GM12878 (cell line): ENCODE results near the gene BRAF. TPM values are rescaled to one million over a fixed set of nuclear protein-coding genes. Genes with fewer than 3 reads are reported as not detected.

ENCODE experiments used
- ATAC-seq: fragments of 200-7000 bp; cut with Tn5 transposase; 3 replicates; pipeline ENCODE4 v1.9.1; 2020; ENCODE audit warnings: mild to moderate bottlenecking, moderate library complexity
- BruUV-seq: library from RNA; stranded (reverse); fragments of 400-500 nt; replicated peaks from 2 replicates; lab custom pipeline; 2021; lab: Mats Ljungman, UMichigan
- CTCF ChIA-PET: fragments of 300-600 bp; sonication (Branson Sonifier 250); formaldehyde crosslinking; extraction: SDS; loops from one replicate; lab custom pipeline; 2021; ENCODE audit warnings: inconsistent platforms; lab: Yijun Ruan, JAX
- POLR2A ChIA-PET: fragments of 350-600 bp; formaldehyde crosslinking; extraction: SDS; loops from one replicate; lab custom pipeline; 2021; ENCODE audit warnings: inconsistent platforms; lab: Charles Lee
- RAD21 ChIA-PET: fragments of 300-600 bp; sonication (Branson Sonifier 250); formaldehyde crosslinking; loops from one replicate; lab custom pipeline; 2023; ENCODE audit warnings: antibody characterized with exemption; ENCODE audit not compliant: unreplicated experiment; lab: Charles Lee
- SMC1A ChIA-PET: fragments of 300-600 bp; sonication (Branson Sonifier 250); formaldehyde crosslinking; loops from one replicate; lab custom pipeline; 2023; ENCODE audit not compliant: unreplicated experiment, uncharacterized antibody; lab: Charles Lee
- DNase-seq: peaks from one replicate; pipeline ENCODE4 v3.0.0-alpha.2; 2011; ENCODE audit warnings: low read depth, low spot score
- FAIRE-seq: peaks from 3 replicates; lab custom pipeline; 2011; peaks lifted over from hg19 to GRCh38; lab: Jason Lieb, UNC
- H2AFZ ChIP-seq: 2 replicates; pipeline ENCODE4 v1.6.0; 2011; ENCODE audit warnings: low read depth, low read length, control low read depth; ENCODE audit not compliant: control insufficient read depth
- H3K27ac ChIP-seq: 2 replicates; pipeline ENCODE4 v1.5.1; 2011; ENCODE audit warnings: control low read depth; ENCODE audit not compliant: control insufficient read depth, insufficient read depth
- H3K27me3 ChIP-seq, 2 experiments: replicated peaks in 1 of 2; 2 replicates each; pipeline versions ENCODE4 v1.6.0 to v1.6.1; 2011; ENCODE audit warnings: low read length in 1 of 2; ENCODE audit not compliant: control insufficient read depth in 2 of 2, insufficient read depth in 2 of 2
- H3K36me3 ChIP-seq, 2 experiments: 2 replicates each; pipeline ENCODE4 v1.5.1; 2011; ENCODE audit warnings: low read length in 1 of 2; ENCODE audit not compliant: control insufficient read depth in 2 of 2, insufficient read depth in 2 of 2
- H3K4me1 ChIP-seq: 2 replicates; pipeline ENCODE4 v1.6.1; 2011; ENCODE audit warnings: mild to moderate bottlenecking, low read length, moderate library complexity, mixed read lengths; ENCODE audit not compliant: control insufficient read depth, insufficient read depth
- H3K4me2 ChIP-seq: 2 replicates; pipeline ENCODE4 v1.6.0; 2011; ENCODE audit warnings: control low read depth; ENCODE audit not compliant: control insufficient read depth, insufficient read depth
- H3K4me3 ChIP-seq: fragments of 200-600 bp; sonication (generic); 2 replicates; pipeline ENCODE4 v1.5.1; 2016
- H3K79me2 ChIP-seq: 2 replicates; pipeline ENCODE4 v1.6.0; 2011; ENCODE audit warnings: low read length; ENCODE audit not compliant: control insufficient read depth, insufficient read depth
- H3K9ac ChIP-seq: 2 replicates; pipeline ENCODE4 v1.8.0; 2011; ENCODE audit warnings: low read length, control low read depth, mixed read lengths; ENCODE audit not compliant: control insufficient read depth, insufficient read depth
- H3K9me3 ChIP-seq: replicated peaks from 3 replicates; pipeline ENCODE4 v1.5.1; 2011; ENCODE audit warnings: mild to moderate bottlenecking, low read length; ENCODE audit not compliant: control insufficient read depth, insufficient read depth
- H4K20me1 ChIP-seq: 2 replicates; pipeline ENCODE4 v1.6.0; 2011; ENCODE audit not compliant: control insufficient read depth, insufficient read depth
- BCL3 ChIP-seq: IDR thresholded peaks from 2 replicates; pipeline ENCODE4 v1.6.1; 2011; ENCODE audit warnings: borderline replicate concordance, low read depth, mild to moderate bottlenecking, moderate library complexity, low read length; ENCODE audit not compliant: insufficient read depth, poor library complexity, severe bottlenecking
- BHLHE40 ChIP-seq, 2 experiments: fragments of 450-650 bp in 1 of 2; IDR thresholded peaks; 2 replicates each; pipeline ENCODE4 v1.6.1; 2011 to 2017; ENCODE audit warnings: low read depth in 2 of 2, borderline replicate concordance in 1 of 2, improper control_type of control experiment in 1 of 2, low read length in 1 of 2, mild to moderate bottlenecking in 1 of 2
- CBFB ChIP-seq: IDR thresholded peaks from 2 replicates; pipeline ENCODE4 v1.6.1; 2016; ENCODE audit warnings: antibody characterized with exemption, low read depth
- CREM ChIP-seq: IDR thresholded peaks from 2 replicates; pipeline ENCODE4 v1.6.1; 2014; ENCODE audit warnings: antibody characterized with exemption, low read depth
- E2F8 ChIP-seq: fragments of 450-650 bp; IDR thresholded peaks from 2 replicates; pipeline ENCODE4 v1.6.1; 2018; ENCODE audit warnings: mild to moderate bottlenecking, low read depth, moderate library complexity; ENCODE audit not compliant: partially characterized antibody
- GATAD2B ChIP-seq: fragments of 450-650 bp; conservative IDR thresholded peaks from 2 replicates; pipeline ENCODE4 v1.6.1; 2017; ENCODE audit warnings: low read depth, mild to moderate bottlenecking, moderate library complexity
- HDAC2 ChIP-seq: fragments of 200-600 bp; sonication (generic); IDR thresholded peaks from 2 replicates; pipeline ENCODE4 v1.6.1; 2017
- KAT2A ChIP-seq: conservative IDR thresholded peaks from 2 replicates; pipeline ENCODE4 v1.6.1; 2011; ENCODE audit warnings: low read depth, low read length; ENCODE audit not compliant: control insufficient read depth
- MEF2A ChIP-seq: IDR thresholded peaks from 2 replicates; pipeline ENCODE4 v1.6.1; 2011; ENCODE audit warnings: low read depth, mild to moderate bottlenecking, low read length, moderate library complexity; ENCODE audit not compliant: insufficient read depth
- MTA2 ChIP-seq: fragments of 450-650 bp; IDR thresholded peaks from 2 replicates; pipeline ENCODE4 v1.6.1; 2016; ENCODE audit warnings: low read depth, mild to moderate bottlenecking, moderate library complexity
- MXI1 ChIP-seq: fragments of 150-350 bp; IDR thresholded peaks from 2 replicates; pipeline ENCODE4 v1.6.1; 2011; ENCODE audit warnings: low read depth, mild to moderate bottlenecking, inconsistent platforms, low read length, improper control_type of control experiment
- RFX5 ChIP-seq: IDR thresholded peaks from 2 replicates; pipeline ENCODE4 v1.6.1; 2011; ENCODE audit warnings: low read depth, low read length, improper control_type of control experiment
- SUZ12 ChIP-seq: fragments of 200-600 bp; sonication (generic); IDR thresholded peaks from one replicate; pipeline ENCODE4 v1.6.1; 2018; ENCODE audit warnings: antibody characterized with exemption, mild to moderate bottlenecking; ENCODE audit not compliant: unreplicated experiment
- TARDBP ChIP-seq: IDR thresholded peaks from 2 replicates; pipeline ENCODE4 v1.6.1; 2016; ENCODE audit warnings: borderline replicate concordance
- USF2 ChIP-seq: IDR thresholded peaks from 2 replicates; pipeline ENCODE4 v1.6.1; 2011; ENCODE audit warnings: low read depth, low read length, improper control_type of control experiment, borderline replicate concordance
- YBX1 ChIP-seq: fragments of 450-650 bp; IDR thresholded peaks from 2 replicates; pipeline ENCODE4 v1.6.1; 2016; ENCODE audit warnings: antibody characterized with exemption
- ZNF217 ChIP-seq: fragments of 450-650 bp; IDR thresholded peaks from 2 replicates; pipeline ENCODE4 v1.6.1; 2017; ENCODE audit warnings: antibody characterized with exemption, mild to moderate bottlenecking
- ZNF24 ChIP-seq: fragments of 450-650 bp; IDR thresholded peaks from 2 replicates; pipeline ENCODE4 v1.6.1; 2017; ENCODE audit warnings: antibody characterized with exemption, mild to moderate bottlenecking
- WGBS: methylation state at CpG from one replicate; pipeline ENCODE4 v1.1.6; 2016; ENCODE audit warnings: low lambda C conversion rate; ENCODE audit not compliant: insufficient replicate concordance, insufficient coverage; ENCODE audit errors: missing lambda C conversion rate; 5-methylcytosine and 5-hydroxymethylcytosine counted together
- in situ Hi-C: fragments of 300-500 bp; cut with MboI; formaldehyde crosslinking; loops from 9 replicates; pipeline ENCODE4 v1.14.3; 2018; ENCODE audit warnings: mixed read lengths
- intact Hi-C: fragments of 100-400 bp; cut with micrococcal nuclease; formaldehyde crosslinking; loops from one replicate; pipeline ENCODE4 v1.14.2; 2022; ENCODE audit not compliant: unreplicated experiment
- polyA plus RNA-seq, 11 experiments: library from polyadenylated mRNA; depleted of rRNA in 4 of 11; unstranded in 6 of 11; stranded (reverse) in 5 of 11; fragments of >200 nt; fragmentation: Nextera tagmentation in 4 of 11; fragmentation: Illumina TruSeq in 1 of 11; extraction: Ambion mirVana in 4 of 11; extraction: Trizol in 1 of 11; gene quantifications; 1 replicate in 1 of 11; 2 replicates in 10 of 11; pipeline versions ENCODE4 v1.2.1 to v1.2.3, GENCODE V29; 2011 to 2016; ENCODE audit warnings: inconsistent platforms in 2 of 11, missing spikeins in 2 of 11, low read depth in 1 of 11
- total RNA-seq, 4 experiments: library from RNA; depleted of rRNA in 3 of 4; stranded (reverse); fragments of >200 nt in 3 of 4; fragmentation: Illumina TruSeq in 1 of 4; extraction: Trizol in 1 of 4; gene quantifications; 2 replicates each; pipeline versions ENCODE4 v1.2.1 to v1.2.3, GENCODE V29; 2013 to 2021
- TF ChIP-seq, protein P1 (sequence below): IDR thresholded peaks from 2 replicates; pipeline ENCODE4 v1.6.1; 2011; ENCODE audit warnings: low read depth, mild to moderate bottlenecking, low read length, moderate library complexity, borderline replicate concordance; ENCODE audit errors: extremely low read depth

BRAF gene
- total and polyA plus RNA-seq, 10 of the 15 experiments (the other 5 are each of a cell fraction or from before 2014, with no cell fraction given) = 2.6 to 31.0 (median 10.6) TPM

- Histone ChIP-seq H3K9ac (no peak overlapping the region), H4K20me1 (no peaks in the 10 kb centered on the region), H3K27me3 (no peaks in the 10 kb centered on the region), H3K4me2 (peak overlapping the region; percentile 98), H3K4me1 (peaks cover 39% of the 10 kb centered on the region), H3K9me3 (no peaks in the 10 kb centered on the region), H3K27ac (peak overlapping the region; percentile 20; the same call in 1 of the 2 replicates), H3K36me3 (0 out of 4 replicates have a peak, but pooled peaks cover 0 to 3% of the 10 kb centered on the region in 2 experiments), H3K79me2 (no peaks in the 10 kb centered on the region; the same call in 1 of the 2 replicates), H2AFZ (peak overlapping the region; percentile 24; the same call in 1 of the 2 replicates), H3K4me3 (peak overlapping the region; percentile 49; the same call in 1 of the 2 replicates)
- DNase-seq = no peak
- RAD21 ChIA-PET = interaction anchor here (1.0 to 3.5 kb wide), 14 partner anchors 10 to 973 kb away, joined by 3 to 23 read pairs (median 6); partner anchors contain the start of genes MRPS33 and NDUFB2
- SMC1A ChIA-PET = interaction anchor here (0.8 to 4.8 kb wide), 15 partner anchors 10 to 867 kb away, joined by 3 to 57 read pairs (median 6); partner anchors contain the start of gene MRPS33
- peak; percentile 68 for ATAC-seq
- FAIRE-seq = peak; percentile 76
- no TSS peak for BruUV-seq
- CTCF ChIA-PET = interaction anchor here (1.0 to 5.6 kb wide), 24 partner anchors 16 to 859 kb away, joined by 3 to 88 read pairs (median 4); partner anchors contain the start of genes MRPS33 and NDUFB2
- intact Hi-C loops (loop anchor here (1.0 to 5.0 kb wide), 2 partner anchors 20 to 246 kb away; partner anchors contain the start of genes BRAF and NDUFB2), in situ Hi-C loops (loop anchor here (10.0 kb wide), 1 partner anchor 338 kb away; the partner anchor contains the start of gene MRPS33)
- POLR2A ChIA-PET = interaction anchor here (0.8 to 2.4 kb wide), 6 partner anchors 20 to 343 kb away, joined by 3 to 11 read pairs (median 3); partner anchors contain the start of gene NDUFB2
- 2% methylated on average over 3 of the region's 3 CpGs for WGBS
- no peak for TF ChIP-seq USF2
- no peak for TF ChIP-seq TARDBP
- no peak for TF ChIP-seq GATAD2B
- no peak for TF ChIP-seq RFX5
- no peak for TF ChIP-seq CBFB
- peak; percentile 51; the same call in 1 of the 2 replicates for TF ChIP-seq MXI1
- TF ChIP-seq ZNF24 = peak; percentile 95
- TF ChIP-seq BHLHE40 (IDR thresholded peaks at IDR 0.05; ENCODE audit: borderline replicate concordance in 1 of 2, low read depth in 2 of 2, low read length in 1 of 2) = no peak; a peak in 1 of 4 replicates
- TF ChIP-seq MTA2 = peak; percentile 63
- TF ChIP-seq ZNF217 = no peak
- TF ChIP-seq, protein P1, sequence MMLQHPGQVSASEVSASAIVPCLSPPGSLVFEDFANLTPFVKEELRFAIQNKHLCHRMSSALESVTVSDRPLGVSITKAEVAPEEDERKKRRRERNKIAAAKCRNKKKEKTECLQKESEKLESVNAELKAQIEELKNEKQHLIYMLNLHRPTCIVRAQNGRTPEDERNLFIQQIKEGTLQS = no peak
- TF ChIP-seq MEF2A = no peak
- no peak for TF ChIP-seq YBX1
- TF ChIP-seq KAT2A = no peak
- TF ChIP-seq HDAC2 = no peak
- TF ChIP-seq BCL3 = no peak
- no peak for TF ChIP-seq SUZ12
- TF ChIP-seq CREM = no peak
- no peak for TF ChIP-seq E2F8
Observed at GRCh38 chr7:140676306-140676705, 248.4 kb downstream of the BRAF start.
